Right cardiac atrium (tissue), 5 donors: ENCODE results near the gene TRIM3. TPM values are rescaled to one million over a fixed set of nuclear protein-coding genes. Genes with fewer than 3 reads are reported as not detected.

Experiments
- ATAC-seq, 2 donors: fragments of 200-7000 bp; cut with Tn5 transposase; one replicate each; pipeline versions ENCODE4 v1.8.0 to v1.9.1; 2020; ENCODE audit warnings: moderate library complexity in 2 of 2, mild to moderate bottlenecking in 1 of 2
- DNase-seq, 3 donors: peaks; one replicate each; pipeline ENCODE4 v3.0.0-alpha.2; 2020
- H3K27ac ChIP-seq: one replicate; pipeline ENCODE4 v1.5.1; 2013; ENCODE audit warnings: mild to moderate bottlenecking, low read length, control low read depth, moderate library complexity
- H3K27me3 ChIP-seq: one replicate; pipeline ENCODE4 v1.6.1; 2013; ENCODE audit not compliant: control insufficient read depth, insufficient read depth
- H3K4me1 ChIP-seq: one replicate; pipeline ENCODE4 v1.6.1; 2013; ENCODE audit warnings: low read length; ENCODE audit not compliant: control insufficient read depth, insufficient read depth
- H3K4me3 ChIP-seq: one replicate; pipeline ENCODE4 v1.5.1; 2013; ENCODE audit warnings: low read length, control low read depth
- H3K9me3 ChIP-seq: one replicate; pipeline ENCODE4 v1.6.1; 2013; ENCODE audit warnings: low read length; ENCODE audit not compliant: control insufficient read depth
- WGBS: extraction: QIAGEN DNeasy Blood & Tissue Kit; methylation state at CpG from one replicate; pipeline ENCODE4 v1.1.7; 2013; 5-methylcytosine and 5-hydroxymethylcytosine counted together
- intact Hi-C, 4 donors: fragments of 100-400 bp; cut with DNase I; formaldehyde crosslinking; loops; one replicate each; pipeline versions ENCODE4 v1.11.0 to v1.14.0; 2022 to 2023
- polyA plus RNA-seq: library from polyadenylated mRNA; stranded (reverse); fragments of 200-250 nt; gene quantifications from one replicate; pipeline ENCODE4 v1.2.3, GENCODE V29; 2013
- total RNA-seq, 4 donors: library from RNA; stranded (reverse); fragmentation: NEBNext Ultra II Directional; extraction: Animal tissue kit (Norgen Biotek cat#: 25700); gene quantifications; one replicate each; pipeline ENCODE4 v1.2.1, GENCODE V29; 2021
- donor health status: healthy with polysubstance abuse.
- donor health status: DM: no; HTN: yes; CAD: no.
- donor health status: DM: no; HTN: no; CAD: no.
- donor health status: DM: no; HTN: yes; CAD: no; lungs with severe emphysema.
- donor health status: DM: yes; HTN: yes; CAD: no.

Gene TRIM3
- total and polyA plus RNA-seq, 5 donors, result 9.4 to 12.5 (median 11.9) TPM

DNA sequence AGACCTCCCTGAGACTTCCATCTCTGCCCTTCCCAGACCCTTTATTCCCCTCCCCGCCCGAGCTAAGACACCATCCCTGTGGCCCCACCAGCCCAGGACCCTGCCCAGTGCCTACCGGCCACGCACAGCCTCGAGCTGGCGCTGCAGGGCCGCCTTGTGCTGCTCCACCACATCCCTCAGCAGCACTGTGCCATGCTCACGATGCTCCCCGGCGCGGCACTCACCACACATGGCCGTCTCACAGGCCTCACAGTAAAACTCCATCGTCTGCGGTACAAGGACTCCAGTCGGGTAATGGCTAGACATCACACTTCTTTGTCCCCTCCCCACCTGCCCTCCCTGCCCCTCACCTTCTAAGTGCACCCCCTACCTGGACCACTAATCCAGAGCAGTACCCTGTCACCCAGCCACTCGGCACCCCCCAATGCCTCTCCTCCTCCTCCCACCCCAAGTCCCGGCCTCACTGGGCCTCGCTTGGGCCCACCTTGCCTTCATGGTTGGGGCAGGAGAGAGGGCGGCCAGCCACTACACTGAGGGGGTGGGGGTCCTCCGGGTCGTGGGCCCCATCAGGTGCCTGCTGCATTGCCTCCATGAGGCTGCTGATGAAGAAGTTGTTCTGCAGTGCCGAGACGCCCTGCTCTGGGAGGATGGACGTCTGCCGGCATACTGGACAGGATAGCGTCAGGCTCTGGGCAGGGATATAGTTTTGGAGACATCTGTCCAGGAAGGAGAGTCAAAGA is 16.0 kb downstream of the TRIM3 start:
- ATAC-seq (peak in 1 of 2 donors; percentile 35), DNase-seq (no peak)
- no peak overlapping the region for H3K4me3 ChIP-seq
- 95% methylated on average over 26 of the region's 26 CpGs for WGBS
- H3K27me3 ChIP-seq, result no peaks in the 10 kb centered on the region
- intact Hi-C loops, result no loop called here
- no peaks in the 10 kb centered on the region for H3K4me1 ChIP-seq
- H3K27ac ChIP-seq, result no peak overlapping the region
- no peaks in the 10 kb centered on the region for H3K9me3 ChIP-seq

DNA sequence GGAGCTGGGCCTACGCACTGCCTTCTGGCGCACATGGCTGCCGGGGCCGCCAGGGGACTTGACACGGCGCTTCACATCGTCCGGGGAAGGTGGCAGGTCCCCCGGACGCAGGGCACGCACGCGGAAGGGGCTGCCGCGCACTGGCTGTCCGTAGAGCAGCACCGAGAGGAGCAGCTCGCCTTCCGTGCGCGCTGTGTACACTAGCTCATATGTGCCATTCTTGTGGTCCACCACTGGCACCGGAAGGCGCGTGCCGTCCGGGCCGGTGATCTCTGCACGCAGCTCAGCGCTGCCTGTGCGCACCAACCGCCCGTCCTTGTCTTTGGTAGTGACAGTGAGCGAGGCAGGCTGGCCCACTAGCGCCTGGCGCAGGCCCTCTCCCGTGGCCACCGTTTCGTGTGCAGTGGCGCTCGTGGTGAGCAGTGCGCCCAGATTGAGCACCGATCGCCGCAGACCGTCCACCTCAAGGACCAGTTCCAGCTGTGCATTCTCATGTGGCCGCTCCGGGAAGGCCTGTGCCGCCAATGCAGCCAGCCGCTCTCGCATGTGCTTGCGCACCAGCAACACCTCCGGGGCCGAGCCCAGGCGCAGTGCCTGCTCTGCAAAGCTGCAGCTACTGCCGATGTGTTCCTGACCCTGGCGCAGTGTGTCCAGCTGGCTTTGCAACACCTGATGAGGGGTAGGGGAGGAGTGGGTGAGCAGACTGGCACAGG is 17.2 kb downstream of the TRIM3 start:
- H3K27ac ChIP-seq, result no peak overlapping the region
- ATAC-seq, result no peak
- no peak overlapping the region for H3K4me3 ChIP-seq
- intact Hi-C loops, result no loop called here
- H3K4me1 ChIP-seq, result no peaks in the 10 kb centered on the region
- DNase-seq, result peak in 1 of 3 donors; percentile 55
- H3K27me3 ChIP-seq, result no peaks in the 10 kb centered on the region
- no peaks in the 10 kb centered on the region for H3K9me3 ChIP-seq
- WGBS, result 97% methylated on average over 56 of the region's 56 CpGs

DNA sequence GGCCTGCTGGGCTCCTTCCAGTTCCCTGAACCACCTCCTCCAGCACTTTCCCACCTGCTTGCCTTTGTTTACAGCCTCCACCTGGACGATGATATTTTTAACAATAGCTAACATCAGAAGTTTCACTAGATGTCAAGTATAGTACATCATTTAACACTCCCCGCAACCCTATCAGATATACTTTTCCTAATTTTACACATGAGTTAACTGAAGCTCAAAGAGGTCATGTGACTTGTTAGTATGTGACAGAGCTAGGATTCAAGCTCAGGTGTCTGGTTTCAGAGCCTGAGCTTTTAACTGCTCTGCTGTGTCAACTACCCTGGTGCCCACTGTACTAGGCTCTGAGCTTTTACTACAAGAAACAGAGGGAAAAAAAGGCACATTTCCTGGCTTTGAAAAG is 18.7 kb downstream of the TRIM3 start:
- Histone ChIP-seq H3K27ac (no peak overlapping the region), H3K27me3 (no peaks in the 10 kb centered on the region), H3K4me1 (no peaks in the 10 kb centered on the region), H3K9me3 (no peaks in the 10 kb centered on the region), H3K4me3 (no peak overlapping the region)
- intact Hi-C loops, result no loop called here
- 67% methylated on average over 2 of the region's 2 CpGs for WGBS
- DNase-seq, result no peak
- ATAC-seq, result no peak

DNA sequence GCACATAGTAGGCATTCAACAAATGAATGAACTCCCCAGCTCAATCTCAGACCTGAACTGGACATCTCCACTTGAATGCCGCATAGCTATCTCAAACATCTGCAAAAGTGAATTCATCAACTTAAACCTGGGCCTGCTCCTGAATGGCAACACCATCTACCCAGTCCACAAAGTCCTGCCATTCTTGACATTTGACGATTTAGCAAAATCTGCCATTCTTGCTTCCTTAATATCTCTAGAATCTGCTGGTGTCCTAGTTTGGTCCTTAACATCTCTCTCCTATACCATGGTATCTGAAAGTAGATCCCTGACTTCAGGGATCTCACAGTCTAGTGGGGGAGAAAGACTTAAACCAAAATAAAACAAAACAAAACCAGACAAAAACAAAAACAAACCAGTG is 20.6 kb downstream of the TRIM3 start:
- Histone ChIP-seq H3K4me3 (no peak overlapping the region), H3K4me1 (no peaks in the 10 kb centered on the region), H3K27ac (no peak overlapping the region), H3K27me3 (no peaks in the 10 kb centered on the region), H3K9me3 (no peaks in the 10 kb centered on the region)
- DNase-seq, result no peak
- no peak for ATAC-seq
- WGBS, result 93% methylated on average over 2 of the region's 2 CpGs
- intact Hi-C loops, result no loop called here

DNA sequence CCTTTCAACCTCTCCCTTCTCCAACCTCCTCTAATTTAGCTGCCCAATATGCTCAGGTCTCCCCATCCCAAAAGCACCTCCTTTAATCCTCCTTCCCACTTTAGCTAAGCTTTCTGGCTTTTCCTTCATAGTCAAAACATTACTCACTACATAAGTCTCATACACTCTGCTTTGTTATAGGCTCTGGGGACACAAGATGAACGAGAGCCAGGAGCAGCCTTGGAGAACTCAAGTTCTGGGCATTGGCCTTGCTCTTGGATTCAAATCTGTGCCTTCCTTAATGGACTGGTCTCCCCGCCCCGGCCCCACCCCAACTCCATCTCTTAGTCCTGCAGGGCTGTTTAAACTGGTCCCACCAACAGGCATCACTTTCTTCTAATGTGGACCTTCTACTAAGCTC is 21.5 kb downstream of the TRIM3 start:
- peak; percentile 62 to 65 for ATAC-seq
- no peak overlapping the region for H3K4me3 ChIP-seq
- H3K27ac ChIP-seq, result no peak overlapping the region
- H3K4me1 ChIP-seq, result no peaks in the 10 kb centered on the region
- intact Hi-C loops, result no loop called here
- 69% methylated on average over 3 of the region's 3 CpGs for WGBS
- no peaks in the 10 kb centered on the region for H3K27me3 ChIP-seq
- peak in 2 of 3 donors; percentile 54 to 72 for DNase-seq
- no peaks in the 10 kb centered on the region for H3K9me3 ChIP-seq

DNA sequence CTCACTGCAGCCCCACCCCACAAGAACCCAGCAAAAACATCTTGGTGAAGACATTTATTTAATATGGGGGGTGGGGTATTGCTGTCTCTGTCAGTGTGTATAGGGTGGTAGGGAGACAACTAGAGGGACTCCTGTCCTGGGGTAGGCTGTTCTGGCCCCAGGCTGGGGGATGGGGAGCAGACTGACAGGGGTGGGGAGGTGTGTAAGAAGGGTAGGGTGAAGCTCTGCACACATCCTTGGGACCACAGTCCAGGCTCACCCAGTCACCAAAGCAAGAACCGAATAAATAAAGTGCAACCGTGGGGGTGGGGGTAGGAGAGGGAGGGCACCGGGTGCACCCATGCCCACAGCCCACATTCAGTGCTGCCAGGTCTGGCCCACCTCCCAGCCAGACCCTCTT is 25.2 kb downstream of the TRIM3 start:
- WGBS, result 90% methylated on average over 3 of the region's 3 CpGs
- ATAC-seq (no peak), DNase-seq (no peak)
- no peaks in the 10 kb centered on the region for H3K4me1 ChIP-seq
- no peak overlapping the region for H3K27ac ChIP-seq
- no peak overlapping the region for H3K4me3 ChIP-seq
- H3K27me3 ChIP-seq, result no peaks in the 10 kb centered on the region
- intact Hi-C loops, result loop anchor here in 2 of 4 donors (10.0 kb wide), 1 partner anchor 56 kb away; no protein-coding TSS in a partner anchor
- H3K9me3 ChIP-seq, result no peaks in the 10 kb centered on the region

DNA sequence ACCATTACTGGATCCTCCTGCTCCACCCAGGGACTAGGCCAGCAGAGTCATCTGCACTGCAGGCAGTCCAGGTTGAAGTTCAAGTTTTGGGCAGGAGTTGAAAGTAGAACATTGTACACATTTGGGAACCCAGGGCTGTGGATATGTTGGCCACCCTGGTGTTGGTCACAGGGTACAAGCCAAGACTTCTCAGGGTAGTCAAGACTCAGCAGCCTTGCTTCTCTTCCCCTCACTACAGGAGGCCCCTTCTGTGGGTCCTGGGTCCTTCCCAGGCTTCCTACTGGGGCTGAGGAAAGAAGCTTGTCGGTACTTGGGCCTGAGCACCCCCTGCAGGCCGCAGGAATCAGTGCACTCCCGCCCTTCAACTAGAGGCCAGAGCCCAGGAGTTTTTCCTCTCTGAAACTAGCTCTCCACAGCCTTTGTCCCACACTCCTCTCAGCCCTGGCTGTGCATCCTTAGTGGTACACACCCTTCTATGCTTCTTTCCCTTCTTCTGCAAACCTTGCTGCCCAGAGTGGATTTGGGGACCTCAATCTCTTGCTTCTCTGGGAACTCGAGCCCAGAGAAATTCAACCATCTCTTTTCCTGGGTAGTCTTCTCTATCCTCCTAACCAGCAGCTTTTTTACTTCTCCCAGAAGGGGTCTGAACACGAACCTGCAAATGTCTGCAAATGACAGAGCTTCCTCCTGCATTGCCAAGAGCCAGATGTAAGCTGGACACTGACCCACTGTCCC is 30.3 kb downstream of the TRIM3 start:
- H3K27ac ChIP-seq, result no peak overlapping the region
- ATAC-seq (peak; percentile 68 to 84), DNase-seq (peak; percentile 57 to 78 (median 77))
- intact Hi-C loops, result loop anchor here in 3 of 4 donors (2.0 to 10.0 kb wide), 3 partner anchors 23 to 61 kb away; no protein-coding TSS in a partner anchor
- H3K4me3 ChIP-seq, result no peak overlapping the region
- 29% methylated on average over 5 of the region's 5 CpGs for WGBS
- H3K27me3 ChIP-seq, result no peaks in the 10 kb centered on the region
- no peaks in the 10 kb centered on the region for H3K4me1 ChIP-seq
- no peaks in the 10 kb centered on the region for H3K9me3 ChIP-seq

DNA sequence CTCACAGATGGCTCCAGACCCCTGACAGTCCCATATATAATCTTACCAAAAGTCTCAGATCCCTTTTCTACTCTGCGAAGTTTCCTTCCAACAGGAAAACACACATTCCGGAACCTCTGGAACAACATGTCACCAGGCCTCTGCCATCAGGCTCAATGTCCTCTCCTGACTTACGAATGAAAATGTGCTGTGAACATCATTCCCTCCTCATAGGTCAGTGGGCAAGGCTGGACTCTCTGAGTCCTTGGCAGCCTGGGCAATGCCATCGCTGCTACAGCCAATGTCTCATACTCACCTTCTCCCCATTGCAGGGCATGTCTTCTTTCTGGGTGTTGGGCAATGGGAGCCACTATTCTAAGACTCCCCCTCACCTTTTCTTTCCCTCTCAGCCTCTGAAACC is 31.3 kb downstream of the TRIM3 start:
- Histone ChIP-seq H3K9me3 (no peaks in the 10 kb centered on the region), H3K4me3 (no peak overlapping the region), H3K27me3 (no peaks in the 10 kb centered on the region), H3K4me1 (no peaks in the 10 kb centered on the region), H3K27ac (no peak overlapping the region)
- intact Hi-C loops, result loop anchor here in 3 of 4 donors (2.0 to 10.0 kb wide), 3 partner anchors 22 to 62 kb away; no protein-coding TSS in a partner anchor
- no peak for DNase-seq
- 86% methylated on average over 4 of the region's 4 CpGs for WGBS
- ATAC-seq, result no peak

DNA sequence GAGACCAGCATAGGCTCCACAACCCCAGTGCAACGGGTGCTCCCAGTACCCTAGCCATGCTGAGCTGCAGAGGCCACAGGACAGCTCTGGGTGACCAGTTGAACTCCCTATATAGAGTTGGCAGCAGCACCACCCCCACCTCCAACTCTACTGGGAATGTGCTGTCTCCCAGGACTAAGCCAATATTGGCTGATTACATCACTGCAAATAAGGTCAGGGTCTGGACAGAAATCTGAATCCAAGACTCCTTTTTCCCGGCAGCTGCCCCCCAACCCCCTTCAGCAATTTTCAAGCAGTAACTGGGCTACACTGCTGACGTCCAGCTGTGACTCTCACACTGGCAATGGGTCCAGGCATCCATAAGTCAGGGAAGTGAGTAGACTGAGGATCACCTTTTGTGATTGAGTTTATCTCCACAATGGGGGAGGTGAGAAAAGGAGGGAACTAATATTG is 32.8 kb downstream of the TRIM3 start, which contains the start of gene HPX:
HPX (minus strand) TSS at position 82 of the 453 bp plus-strand sequence; CDS start at position 58, 24 bp downstream.
- ATAC-seq (no peak), DNase-seq (no peak)
- intact Hi-C loops, result loop anchor here in 3 of 4 donors (5.0 to 10.0 kb wide), 2 partner anchors 59 to 64 kb away; no protein-coding TSS in a partner anchor
- Histone ChIP-seq H3K27ac (no peak within 1 kb of the TSS), H3K27me3 (no peaks in the 10 kb centered on the region), H3K4me3 (no peak within 1 kb of the TSS), H3K9me3 (no peaks in the 10 kb centered on the region), H3K4me1 (no peaks in the 10 kb centered on the region)
- 65% methylated on average over 3 of the region's 3 CpGs for WGBS

DNA sequence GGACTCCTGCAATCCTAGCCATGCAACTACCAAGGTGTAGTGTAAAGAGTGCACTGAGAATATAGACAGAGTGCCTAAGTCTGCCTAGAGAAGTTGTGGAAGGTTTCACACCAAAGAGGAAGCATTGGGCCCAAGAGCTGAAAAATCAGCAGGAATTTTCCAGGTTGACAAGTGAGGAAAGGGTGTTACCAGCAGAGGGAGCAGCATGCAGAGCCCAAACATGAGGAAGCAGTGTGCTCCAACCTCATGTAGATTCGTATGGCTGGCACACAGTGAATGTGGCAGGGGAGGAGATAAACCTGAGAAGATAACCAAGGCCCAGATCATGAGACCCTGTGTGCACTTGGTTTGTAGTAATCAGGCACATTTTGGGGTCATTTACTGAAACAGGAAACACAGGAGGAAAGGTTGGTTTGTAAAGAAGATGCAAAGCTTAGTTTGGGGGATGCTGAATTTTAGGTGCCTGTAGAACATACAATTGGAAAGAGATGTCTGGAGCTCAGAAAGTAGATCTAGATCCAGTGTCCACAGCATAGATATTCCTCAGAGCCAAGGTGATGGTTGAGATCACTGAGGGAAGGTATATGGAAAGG is 34.7 kb downstream of the TRIM3 start:
- peak; percentile 39 to 59 for ATAC-seq
- no peak overlapping the region for H3K27ac ChIP-seq
- peak in 2 of 3 donors; percentile 36 to 71 for DNase-seq
- no peak overlapping the region for H3K4me3 ChIP-seq
- H3K27me3 ChIP-seq, result no peaks in the 10 kb centered on the region
- H3K4me1 ChIP-seq, result no peaks in the 10 kb centered on the region
- intact Hi-C loops, result loop anchor here in 2 of 4 donors (5.0 kb wide), 2 partner anchors 57 to 68 kb away; no protein-coding TSS in a partner anchor
- no peaks in the 10 kb centered on the region for H3K9me3 ChIP-seq
- 0% methylated on average over 1 of the region's 1 CpG for WGBS
